Hematopoietic multipotent progenitor cell treated with erythropoietin and hydrocortisone succinate and interleukin-3 and kit ligand, for 8 days (in vitro differentiated cells): Measurements from ENCODE around the gene XNDC1N.

Experiments
- DNase-seq: peaks from one replicate; pipeline ENCODE4 v3.0.0-alpha.2; 2015

The XNDC1N gene, protein sequence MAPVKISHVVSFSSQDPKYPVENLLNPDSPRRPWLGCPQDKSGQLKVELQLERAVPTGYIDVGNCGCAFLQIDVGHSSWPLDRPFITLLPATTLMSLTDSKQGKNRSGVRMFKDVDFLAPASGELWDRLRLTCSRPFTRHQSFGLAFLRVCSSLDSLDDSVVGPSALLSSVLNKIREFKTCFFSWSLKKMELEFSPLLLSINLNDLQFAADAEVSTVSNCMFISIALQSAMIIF

GRCh38 chr11:71927820-71928736, at the start of gene XNDC1N:
Gene XNDC1N (minus strand): TSS chr11:71928594. CDS start chr11:71923353, 5,241 bp downstream.
- DNase-seq = peak; percentile 94

- peak; percentile 80 for DNase-seq
Observed at GRCh38 chr11:71977743-71978418, 49.5 kb upstream of the XNDC1N start.

GRCh38 chr11:71977090-71977489, 48.7 kb upstream of the XNDC1N start:
- no peak for DNase-seq

DNA sequence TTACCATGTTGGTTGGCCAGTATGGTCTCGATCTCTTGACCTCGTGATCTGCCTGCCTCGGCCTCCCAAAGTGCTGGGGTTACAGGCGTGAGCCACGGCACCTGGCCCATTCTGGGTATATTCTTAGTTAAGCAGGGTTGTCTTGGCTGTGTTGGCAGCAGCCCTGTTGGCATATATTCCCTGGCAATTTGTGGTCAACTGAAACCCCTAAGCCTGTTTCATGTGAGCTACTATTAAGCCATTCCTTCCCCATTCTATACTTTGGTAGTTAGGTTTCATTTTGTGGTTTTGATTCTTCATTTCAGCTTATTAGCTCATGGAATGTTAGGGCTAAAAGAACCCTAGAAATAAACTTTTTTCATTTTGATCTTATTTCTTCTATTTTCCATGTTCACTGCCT, 48.2 kb upstream of the XNDC1N start:
- DNase-seq = no peak

- DNase-seq = no peak
Observed at GRCh38 chr11:71971680-71972079, 43.3 kb upstream of the XNDC1N start.

DNA sequence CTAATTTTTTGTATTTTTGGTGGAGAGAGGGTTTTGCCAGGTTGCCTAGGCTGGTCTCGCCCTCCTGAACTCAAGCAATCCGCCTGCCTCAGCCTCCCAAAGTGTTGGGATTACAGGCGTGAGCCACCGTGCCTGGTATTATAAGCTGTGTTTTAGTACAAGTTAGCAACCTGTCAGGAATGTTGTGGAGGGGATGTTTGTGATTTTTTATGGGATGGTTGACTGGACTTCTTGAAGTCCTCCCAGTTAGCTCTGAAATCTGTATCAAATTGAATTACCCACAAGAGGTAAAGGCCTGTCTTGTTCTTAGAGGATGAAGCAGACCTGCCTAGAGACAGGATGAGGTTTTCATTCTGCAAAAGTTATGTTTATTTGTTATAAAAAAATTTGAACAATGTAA, 36.2 kb upstream of the XNDC1N start:
- no peak for DNase-seq

- DNase-seq = no peak
Observed at GRCh38 chr11:71963468-71963867, 35.1 kb upstream of the XNDC1N start.

DNA sequence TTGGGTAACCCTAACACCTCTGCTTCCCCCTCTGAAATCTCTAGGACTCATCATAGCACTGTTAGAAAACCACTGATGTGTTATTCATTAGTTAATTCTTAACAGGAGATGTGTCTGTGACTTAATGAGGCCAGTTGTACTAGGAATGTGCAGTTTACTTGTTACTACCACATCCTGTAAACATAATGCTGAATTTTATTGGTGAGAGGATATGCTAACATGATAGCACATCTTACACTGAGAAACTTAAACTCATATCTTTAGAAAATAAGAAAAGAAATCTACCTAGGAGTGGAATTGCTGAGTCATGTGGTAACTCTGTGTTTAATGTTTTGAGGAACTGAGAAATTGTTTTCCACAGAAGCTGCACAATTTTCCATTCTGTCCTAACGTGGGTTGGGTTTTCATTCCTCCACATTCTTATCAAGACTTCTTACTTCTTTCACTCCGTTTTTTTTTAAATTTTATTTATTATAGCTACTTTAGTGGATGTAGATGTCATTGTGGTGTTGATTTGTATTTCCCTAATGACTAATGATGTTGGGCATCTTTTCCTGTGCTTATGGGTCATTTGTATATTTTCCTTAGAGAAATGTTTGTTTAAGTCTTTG, 34.1 kb upstream of the XNDC1N start:
- peak; percentile 49 for DNase-seq

DNA sequence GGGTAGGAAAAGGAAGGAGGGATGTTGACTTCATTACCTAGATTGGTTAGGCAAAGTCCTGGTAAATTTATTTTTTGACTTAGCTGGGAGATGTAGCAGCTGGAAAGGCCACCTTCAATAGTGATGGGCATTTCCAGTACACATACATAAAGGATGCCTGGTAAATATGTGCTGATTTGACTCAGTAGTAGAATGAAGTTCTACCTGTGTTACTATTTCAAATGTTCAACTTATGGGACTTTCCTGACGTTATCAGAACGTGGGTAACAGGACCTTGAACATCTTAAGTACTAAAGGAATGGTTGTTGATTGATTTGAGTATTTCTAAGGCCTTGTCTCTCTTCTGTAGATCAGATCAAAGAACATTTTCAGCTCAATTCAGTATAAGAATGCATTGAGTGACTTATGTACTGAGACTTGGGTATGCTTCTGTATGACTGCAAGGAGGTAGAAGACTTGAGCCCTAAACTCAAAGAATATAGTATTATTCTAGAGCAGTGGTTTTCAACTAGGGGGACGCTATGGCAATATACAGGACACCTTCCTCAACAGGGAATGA, 27.6 kb upstream of the XNDC1N start:
- no peak for DNase-seq

DNA sequence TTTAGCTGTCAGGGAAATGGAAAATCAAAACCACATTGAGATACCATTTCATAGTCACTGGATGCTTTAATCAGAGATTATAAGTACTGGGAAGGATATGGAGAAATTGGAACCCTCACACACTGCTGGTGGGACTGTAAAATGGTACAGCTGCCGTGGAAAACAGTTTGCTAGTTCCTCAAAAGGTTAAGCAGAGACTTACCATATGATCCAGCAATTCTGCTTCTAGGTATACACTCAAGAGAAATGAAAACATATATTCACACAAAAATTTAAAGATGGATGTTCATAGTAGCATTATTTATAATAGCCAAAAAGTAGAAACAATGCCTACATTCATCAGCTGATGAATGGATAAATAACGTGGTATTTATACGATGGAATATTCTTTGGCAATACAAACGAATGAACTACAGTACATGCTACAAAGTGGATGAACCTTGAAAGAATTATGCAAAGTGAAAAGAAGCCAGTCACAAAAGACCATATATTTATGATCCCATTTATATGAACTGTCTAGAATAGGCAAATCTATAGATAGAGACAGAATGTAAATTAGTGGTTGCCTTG, 23.4 kb upstream of the XNDC1N start:
- DNase-seq = no peak

- no peak for DNase-seq
Observed at GRCh38 chr11:71949034-71949433, 20.6 kb upstream of the XNDC1N start.

DNA sequence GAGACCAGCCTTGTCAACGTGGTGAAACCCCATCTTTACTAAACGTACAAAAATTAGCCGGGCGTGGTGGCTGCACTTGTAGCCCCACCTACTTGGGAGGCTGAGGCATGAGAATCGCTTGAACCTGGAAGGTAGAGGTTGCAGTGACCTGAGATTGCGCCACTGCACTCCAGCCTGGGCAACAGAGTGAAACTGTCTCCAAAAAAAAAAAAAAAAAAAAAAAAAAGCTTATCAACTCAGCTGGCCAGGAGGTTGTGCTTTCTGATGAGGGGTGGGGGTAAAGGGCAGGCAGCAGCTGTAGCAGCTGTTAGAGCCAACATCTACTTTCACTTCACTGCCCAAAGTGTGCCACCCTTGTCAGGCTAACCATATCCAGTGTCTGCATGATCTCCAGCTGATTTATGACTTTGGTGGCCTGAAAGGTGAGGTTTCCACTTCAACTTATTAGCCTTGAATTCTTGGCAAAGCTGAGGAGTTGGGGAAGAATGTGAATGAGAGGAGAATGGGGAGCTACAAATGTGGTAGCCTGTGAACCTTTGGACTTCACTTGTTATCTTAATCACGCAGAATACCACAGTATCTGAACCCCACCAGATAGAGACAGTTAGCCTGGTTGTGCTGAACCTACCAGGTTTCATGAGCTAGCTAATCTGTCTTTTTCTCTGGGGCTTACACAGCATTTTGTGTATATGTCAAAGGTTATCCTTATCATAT, 20.1 kb upstream of the XNDC1N start:
- DNase-seq = peak; percentile 98

DNA sequence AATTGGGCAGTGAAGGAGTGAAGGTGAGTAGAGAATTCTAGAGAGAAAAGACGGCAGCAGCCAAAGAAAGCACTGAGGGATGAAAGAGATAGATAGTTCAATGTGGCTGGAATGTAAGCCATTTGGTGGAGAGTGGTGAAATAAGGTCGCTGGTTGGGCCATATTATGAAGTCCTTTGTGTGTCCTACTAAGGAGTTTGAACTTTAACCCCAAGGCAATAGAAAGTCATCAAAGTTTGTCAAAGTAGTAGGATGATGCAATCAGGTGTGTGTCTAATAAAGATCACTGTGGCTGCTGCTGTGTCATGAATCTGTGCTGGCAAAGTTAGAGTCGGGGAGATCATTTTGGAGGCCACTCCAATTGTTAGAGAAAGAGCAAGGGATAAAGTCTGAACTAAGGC, 19.1 kb upstream of the XNDC1N start:
- no peak for DNase-seq

GRCh38 chr11:71946144-71946571, 17.8 kb upstream of the XNDC1N start:
- peak; percentile 32 for DNase-seq

DNA sequence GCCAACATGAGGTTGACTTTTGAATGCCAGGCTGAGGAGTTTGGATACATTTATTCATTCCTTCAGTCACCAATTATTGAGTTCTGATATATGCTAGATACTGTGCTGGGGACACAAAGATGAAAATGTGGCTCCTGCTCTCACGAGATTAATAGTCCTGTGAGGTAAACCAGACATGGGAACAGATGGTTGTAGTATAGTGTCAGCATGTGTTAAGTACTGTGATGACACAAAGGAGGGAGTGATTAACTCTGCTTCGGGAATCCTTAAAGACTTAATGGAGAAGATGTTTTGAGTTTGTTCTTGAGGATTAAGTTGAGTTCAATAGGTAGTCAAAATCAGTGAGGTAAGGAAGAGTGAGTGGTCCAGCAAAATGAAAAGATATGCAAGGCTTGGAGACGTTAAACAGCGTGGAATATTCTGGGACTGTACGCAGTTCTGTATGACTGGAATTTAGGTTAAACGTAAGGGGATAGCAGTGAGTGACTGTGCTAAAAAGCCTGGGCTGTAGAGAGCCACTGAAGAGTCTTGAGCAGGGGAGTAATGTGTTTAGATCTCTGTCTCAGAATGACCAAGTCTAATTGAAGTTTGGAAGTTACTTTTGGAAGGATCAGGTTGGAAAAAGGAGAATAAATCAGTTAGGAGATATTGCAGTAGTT, 12.3 kb upstream of the XNDC1N start:
- peak; percentile 31 for DNase-seq

- DNase-seq = no peak
Observed at GRCh38 chr11:71937826-71938225, 9.4 kb upstream of the XNDC1N start.

DNA sequence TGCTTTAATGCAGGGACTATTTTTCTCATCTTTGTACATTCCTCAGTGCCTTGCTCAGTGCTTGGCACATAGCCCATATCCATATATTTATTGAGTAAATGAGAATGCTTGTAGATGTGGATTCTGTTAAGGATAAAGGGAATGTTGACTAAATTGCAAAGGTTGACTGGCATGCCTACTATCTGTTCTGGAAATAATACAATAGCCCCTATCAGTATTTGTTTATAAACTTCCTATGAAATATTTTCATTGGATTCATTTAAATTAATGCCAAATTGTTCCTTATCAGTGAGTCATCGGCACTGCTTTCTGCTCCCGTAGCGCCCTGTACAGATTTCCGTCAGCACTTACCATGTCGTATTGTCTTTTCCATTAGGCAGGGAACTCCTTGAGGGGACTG, 8.4 kb upstream of the XNDC1N start:
- no peak for DNase-seq

- no peak for DNase-seq
Observed at GRCh38 chr11:71935338-71935925, 7.0 kb upstream of the XNDC1N start.

DNA sequence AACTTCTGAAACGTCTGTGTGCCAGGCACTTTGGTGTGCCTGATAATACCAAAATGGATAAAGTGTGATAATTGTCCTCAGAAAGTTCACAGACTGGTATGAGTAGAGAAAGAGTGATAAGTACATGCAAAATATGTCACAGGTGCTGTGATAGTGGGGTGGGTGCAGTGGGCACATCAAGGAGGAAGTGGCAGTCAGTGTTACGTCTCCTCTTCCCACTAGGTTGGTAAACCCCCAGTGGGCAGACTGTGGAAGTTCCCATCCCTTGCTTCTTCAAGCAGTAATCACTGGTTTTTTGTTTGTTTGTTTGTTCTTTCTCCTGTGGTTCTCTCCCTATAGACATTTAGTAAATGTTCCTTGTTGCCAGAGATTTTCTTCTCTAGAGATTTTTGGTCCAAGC, 5.8 kb upstream of the XNDC1N start:
- no peak for DNase-seq

GRCh38 chr11:71933141-71933933, 4.9 kb upstream of the XNDC1N start:
- no peak for DNase-seq
